Activated naive CD4-positive, alpha-beta T cell treated with anti-CD3 and anti-CD28 coated beads for 36 hours (primary cell): Measurements from ENCODE around the gene PPP2R2D. TPM values are rescaled to one million over a fixed set of nuclear protein-coding genes. Genes with fewer than 3 reads are reported as not detected.

ENCODE experiments used
- CTCF ChIA-PET: fragments of 350-600 bp; sonication (Branson Sonifier 250); formaldehyde crosslinking; loops from one replicate; lab custom pipeline; 2021; ENCODE audit warnings: antibody characterized with exemption; lab: Charles Lee
- DNase-seq: peaks from one replicate; pipeline ENCODE4 v3.0.0-alpha.2; 2020
- H3K27ac Mint-ChIP-seq: one replicate; pipeline ENCODE4 v1.8.0; 2021; ENCODE audit warnings: mild to moderate bottlenecking, mixed read lengths
- H3K27me3 Mint-ChIP-seq: one replicate; pipeline ENCODE4 v1.8.0; 2021; ENCODE audit warnings: low read depth, mixed read lengths
- H3K36me3 Mint-ChIP-seq: one replicate; pipeline ENCODE4 v1.8.0; 2021; ENCODE audit warnings: low read depth, mixed read lengths
- H3K4me1 Mint-ChIP-seq: one replicate; pipeline ENCODE4 v1.8.0; 2021; ENCODE audit warnings: low read depth, mixed read lengths
- H3K4me3 Mint-ChIP-seq: one replicate; pipeline ENCODE4 v1.8.0; 2021; ENCODE audit warnings: mild to moderate bottlenecking, moderate library complexity, mixed read lengths
- H3K9me3 Mint-ChIP-seq: one replicate; pipeline ENCODE4 v1.8.0; 2021; ENCODE audit warnings: mixed read lengths
- intact Hi-C: fragments of 100-400 bp; cut with micrococcal nuclease; formaldehyde crosslinking; loops from one replicate; pipeline ENCODE4 v1.15.1; 2023
- total RNA-seq, 2 experiments: library from RNA; stranded (reverse); gene quantifications; one replicate each; pipeline ENCODE4 v1.2.3, GENCODE V29; 2021

PPP2R2D gene
- total RNA-seq, 2 experiments from 2014 or later = 31.5 to 34.7 TPM

DNA sequence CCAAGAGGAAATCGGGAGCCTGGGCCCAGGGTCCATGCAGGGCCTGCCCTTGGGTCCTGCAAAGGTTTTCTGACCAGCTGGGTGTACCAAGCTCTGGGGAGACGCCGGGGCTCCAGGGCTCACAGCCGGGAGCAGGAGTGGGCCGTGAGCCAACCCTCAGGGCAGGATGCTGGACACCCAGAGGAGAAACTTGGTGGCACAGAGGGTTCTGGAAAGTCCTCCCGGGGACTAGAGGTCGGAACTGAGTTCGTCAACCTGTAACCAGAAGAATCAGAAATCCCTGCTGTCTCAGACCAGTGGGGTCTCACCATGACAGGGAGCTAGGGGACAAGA is 29.2 kb upstream of the PPP2R2D start:
- CTCF ChIA-PET = no interaction called here
- no peaks in the 10 kb centered on the region for H3K36me3 Mint-ChIP-seq
- H3K9me3 Mint-ChIP-seq = no peaks in the 10 kb centered on the region
- intact Hi-C loops = loop anchor here (10.0 kb wide), 2 partner anchors 227 to 1617 kb away; no protein-coding TSS in a partner anchor
- no peak for DNase-seq
- H3K4me3 Mint-ChIP-seq = no peak overlapping the region
- H3K4me1 Mint-ChIP-seq = peaks cover 3% of the 10 kb centered on the region
- no peak overlapping the region for H3K27ac Mint-ChIP-seq
- H3K27me3 Mint-ChIP-seq = peaks cover 12% of the 10 kb centered on the region

DNA sequence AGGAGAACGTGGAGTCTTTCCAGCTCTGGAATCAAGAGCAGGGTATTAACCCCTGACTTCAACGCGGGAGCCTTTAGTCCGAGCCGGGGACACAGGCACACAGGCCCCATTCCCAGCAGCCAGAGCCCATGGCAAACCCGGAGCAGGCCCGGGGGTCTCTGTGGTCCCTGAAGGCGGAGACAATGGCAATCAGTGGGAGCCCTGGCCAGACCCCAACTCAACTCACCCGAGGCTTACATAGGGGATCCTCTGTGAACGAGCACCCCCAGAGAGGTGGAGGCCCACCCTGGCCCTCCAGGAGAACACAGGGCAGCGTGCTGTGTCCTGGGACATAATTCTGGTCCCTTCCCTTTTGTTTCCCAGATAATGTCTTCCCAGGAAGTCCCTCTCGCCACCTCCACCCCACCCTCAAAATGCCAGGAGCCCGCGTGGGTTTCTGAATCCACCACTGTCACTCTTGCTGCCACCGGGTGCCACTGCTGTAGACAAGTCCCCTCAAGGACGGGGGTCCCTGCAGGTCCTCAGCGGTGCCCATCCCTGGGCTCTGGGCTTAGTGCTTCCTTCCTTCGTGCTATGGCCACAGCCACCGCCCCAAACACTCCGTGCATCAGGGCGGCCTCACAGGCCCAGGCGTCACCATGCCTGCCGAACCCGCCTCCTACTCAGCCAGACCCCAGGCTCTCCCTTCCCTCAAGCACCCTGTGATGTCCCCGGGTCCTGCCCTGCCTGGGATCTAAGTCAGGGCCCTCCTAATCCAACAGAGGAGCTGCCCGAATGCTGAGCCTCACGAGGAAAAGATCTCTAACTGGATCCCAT is 28.6 kb upstream of the PPP2R2D start:
- CTCF ChIA-PET = interaction anchor here (2.6 kb wide), 1 partner anchor 151 kb away, joined by 12 read pairs; no protein-coding TSS in a partner anchor
- H3K4me1 Mint-ChIP-seq = peaks cover 3% of the 10 kb centered on the region
- H3K36me3 Mint-ChIP-seq = no peaks in the 10 kb centered on the region
- H3K27me3 Mint-ChIP-seq = peaks cover 12% of the 10 kb centered on the region
- no peak overlapping the region for H3K4me3 Mint-ChIP-seq
- no peak overlapping the region for H3K27ac Mint-ChIP-seq
- DNase-seq = no peak
- H3K9me3 Mint-ChIP-seq = no peaks in the 10 kb centered on the region
- intact Hi-C loops = loop anchor here (10.0 kb wide), 2 partner anchors 227 to 1617 kb away; no protein-coding TSS in a partner anchor

DNA sequence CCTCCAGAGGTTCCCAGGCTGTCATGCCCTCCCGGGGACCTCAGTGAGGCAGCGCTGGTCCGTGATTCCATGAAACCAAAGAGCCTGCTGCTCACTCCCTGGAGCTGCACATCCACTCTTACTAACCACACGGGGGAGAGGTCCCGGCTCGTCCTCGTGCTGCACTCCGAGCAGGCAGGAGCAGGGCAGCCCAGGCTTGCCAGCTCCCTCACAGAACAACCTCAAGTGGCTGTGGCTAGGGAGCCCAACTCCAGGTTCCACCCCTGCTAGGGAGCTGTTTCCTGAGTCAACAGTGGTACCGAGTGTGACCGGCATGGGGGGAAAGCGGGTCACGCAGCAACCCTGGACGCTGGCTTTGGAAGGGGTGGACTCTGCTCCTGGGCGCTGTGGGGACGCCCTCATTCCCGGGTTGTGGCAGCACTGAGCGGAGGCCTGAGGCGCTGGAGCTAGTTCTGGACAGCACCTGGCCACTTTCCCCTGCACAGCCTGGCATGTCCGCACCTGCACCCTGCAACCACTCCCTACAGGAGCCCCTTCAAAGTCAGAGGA is 27.9 kb upstream of the PPP2R2D start:
- H3K27ac Mint-ChIP-seq = no peak overlapping the region
- CTCF ChIA-PET = interaction anchor here (0.6 to 2.6 kb wide), 2 partner anchors 12 to 151 kb away, joined by 6 to 12 read pairs; no protein-coding TSS in a partner anchor
- no peaks in the 10 kb centered on the region for H3K9me3 Mint-ChIP-seq
- DNase-seq = no peak
- no peak overlapping the region for H3K4me3 Mint-ChIP-seq
- peaks cover 13% of the 10 kb centered on the region for H3K27me3 Mint-ChIP-seq
- H3K36me3 Mint-ChIP-seq = no peaks in the 10 kb centered on the region
- H3K4me1 Mint-ChIP-seq = peaks cover 3% of the 10 kb centered on the region
- intact Hi-C loops = loop anchor here (10.0 kb wide), 2 partner anchors 228 to 1618 kb away; no protein-coding TSS in a partner anchor

DNA sequence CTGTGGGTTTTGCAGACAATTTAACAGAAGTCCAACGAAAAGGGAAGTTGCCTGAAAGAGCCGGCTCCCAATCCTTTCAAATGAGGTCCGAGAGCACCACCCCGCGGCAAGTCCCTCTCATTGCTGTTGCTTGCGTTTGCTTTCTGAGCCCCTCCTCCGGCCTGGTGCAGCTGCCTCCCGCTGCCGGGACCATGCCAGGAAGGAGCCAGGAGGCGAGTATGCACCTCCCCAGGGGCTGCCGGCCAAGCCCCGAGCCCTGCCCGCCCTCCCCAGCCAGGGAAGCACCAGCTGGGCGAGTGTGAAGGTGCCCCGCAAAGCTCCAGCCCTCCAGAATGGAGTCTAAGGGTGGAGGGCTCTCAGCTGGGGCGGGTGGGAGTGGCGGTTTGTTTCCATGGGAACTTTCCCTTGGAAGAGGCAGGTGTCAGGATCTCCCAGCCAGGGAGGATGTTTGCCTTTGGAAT is 25.8 kb upstream of the PPP2R2D start:
- intact Hi-C loops = loop anchor here (1.0 to 10.0 kb wide), 5 partner anchors 230 to 1685 kb away; no protein-coding TSS in a partner anchor
- Mint-ChIP-seq H3K27ac (no peak overlapping the region), H3K36me3 (no peaks in the 10 kb centered on the region), H3K27me3 (peaks cover 13% of the 10 kb centered on the region), H3K9me3 (no peaks in the 10 kb centered on the region), H3K4me1 (peaks cover 3% of the 10 kb centered on the region), H3K4me3 (no peak overlapping the region)
- DNase-seq = peak; percentile 81
- CTCF ChIA-PET = interaction anchor here (1.0 to 2.6 kb wide), 4 partner anchors 9 to 149 kb away, joined by 3 to 12 read pairs (median 5); no protein-coding TSS in a partner anchor

DNA sequence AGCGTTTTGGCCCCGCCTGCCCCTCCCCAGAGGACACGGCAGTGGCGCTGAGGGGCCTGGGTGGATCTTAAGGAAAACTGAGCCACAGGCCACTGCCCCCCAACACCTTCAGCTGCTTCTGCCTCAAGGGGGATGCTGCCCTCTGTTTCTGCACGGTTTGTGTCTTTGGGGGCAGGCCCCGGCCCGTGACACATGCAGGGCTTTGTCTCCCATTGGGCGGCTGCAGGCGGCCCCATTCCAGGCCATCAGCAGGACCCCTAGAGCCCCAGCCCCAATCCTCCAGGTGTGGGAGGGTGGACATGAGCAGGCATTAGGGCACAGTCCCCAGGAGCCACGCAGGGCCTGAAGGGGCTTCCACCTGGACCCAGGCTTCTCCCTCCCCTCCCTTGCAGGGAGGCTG is 25.3 kb upstream of the PPP2R2D start:
- Mint-ChIP-seq H3K36me3 (no peaks in the 10 kb centered on the region), H3K9me3 (no peaks in the 10 kb centered on the region), H3K27ac (no peak overlapping the region), H3K4me1 (peaks cover 3% of the 10 kb centered on the region), H3K4me3 (no peak overlapping the region), H3K27me3 (peaks cover 13% of the 10 kb centered on the region)
- no peak for DNase-seq
- intact Hi-C loops = loop anchor here (1.0 to 10.0 kb wide), 5 partner anchors 231 to 1685 kb away; no protein-coding TSS in a partner anchor
- CTCF ChIA-PET = interaction anchor here (1.8 kb wide), 1 partner anchor 14 kb away, joined by 5 read pairs; no protein-coding TSS in a partner anchor

DNA sequence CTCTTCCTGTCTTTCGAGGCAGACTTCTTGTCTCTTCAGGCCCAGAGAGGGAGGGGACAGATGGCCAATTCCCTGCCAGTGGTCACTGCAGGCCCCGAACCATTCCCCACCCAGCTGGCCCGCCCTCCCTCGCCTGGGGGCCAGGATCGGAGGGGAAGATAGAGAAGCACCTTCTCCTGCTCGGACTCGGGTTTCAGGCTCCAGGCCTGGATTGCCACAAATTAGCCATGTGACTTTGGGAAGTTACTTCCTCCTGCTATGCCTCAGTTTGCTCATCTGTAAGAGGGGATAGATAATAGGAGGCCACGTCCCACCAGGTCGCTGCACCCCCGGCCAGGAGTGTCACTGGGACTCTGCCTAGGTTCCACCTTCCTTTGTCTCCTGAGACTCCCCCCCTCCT is 24.8 kb upstream of the PPP2R2D start:
- no peaks in the 10 kb centered on the region for H3K9me3 Mint-ChIP-seq
- intact Hi-C loops = loop anchor here (10.0 kb wide), 2 partner anchors 231 to 1621 kb away; no protein-coding TSS in a partner anchor
- peaks cover 3% of the 10 kb centered on the region for H3K4me1 Mint-ChIP-seq
- no peak for DNase-seq
- H3K27ac Mint-ChIP-seq = no peak overlapping the region
- CTCF ChIA-PET = no interaction called here
- H3K4me3 Mint-ChIP-seq = no peak overlapping the region
- H3K36me3 Mint-ChIP-seq = no peaks in the 10 kb centered on the region
- H3K27me3 Mint-ChIP-seq = peaks cover 13% of the 10 kb centered on the region

DNA sequence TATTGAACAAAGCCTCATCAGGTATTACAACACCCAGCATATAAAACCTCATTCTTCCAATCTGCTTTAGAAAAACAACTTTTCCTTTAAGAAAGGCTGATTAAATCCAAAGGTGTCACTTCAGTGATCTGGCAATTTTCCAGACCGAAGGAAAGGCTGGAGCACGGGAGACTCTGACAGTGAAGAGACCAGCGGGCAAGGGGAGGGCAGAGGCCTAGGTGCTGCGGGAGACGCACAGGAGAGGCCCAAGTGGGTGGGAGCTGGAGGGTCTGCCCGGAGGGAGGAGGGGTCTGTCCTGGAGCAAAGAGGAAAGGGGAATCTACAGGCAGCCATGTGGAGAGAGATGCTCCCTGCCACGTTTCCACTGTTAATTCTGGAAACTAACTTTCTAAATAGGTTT is 24.3 kb upstream of the PPP2R2D start:
- Mint-ChIP-seq H3K4me1 (peaks cover 3% of the 10 kb centered on the region), H3K27me3 (peaks cover 13% of the 10 kb centered on the region), H3K4me3 (no peak overlapping the region), H3K36me3 (no peaks in the 10 kb centered on the region), H3K9me3 (no peaks in the 10 kb centered on the region), H3K27ac (no peak overlapping the region)
- CTCF ChIA-PET = no interaction called here
- DNase-seq = no peak
- intact Hi-C loops = loop anchor here (10.0 kb wide), 2 partner anchors 232 to 1622 kb away; no protein-coding TSS in a partner anchor

DNA sequence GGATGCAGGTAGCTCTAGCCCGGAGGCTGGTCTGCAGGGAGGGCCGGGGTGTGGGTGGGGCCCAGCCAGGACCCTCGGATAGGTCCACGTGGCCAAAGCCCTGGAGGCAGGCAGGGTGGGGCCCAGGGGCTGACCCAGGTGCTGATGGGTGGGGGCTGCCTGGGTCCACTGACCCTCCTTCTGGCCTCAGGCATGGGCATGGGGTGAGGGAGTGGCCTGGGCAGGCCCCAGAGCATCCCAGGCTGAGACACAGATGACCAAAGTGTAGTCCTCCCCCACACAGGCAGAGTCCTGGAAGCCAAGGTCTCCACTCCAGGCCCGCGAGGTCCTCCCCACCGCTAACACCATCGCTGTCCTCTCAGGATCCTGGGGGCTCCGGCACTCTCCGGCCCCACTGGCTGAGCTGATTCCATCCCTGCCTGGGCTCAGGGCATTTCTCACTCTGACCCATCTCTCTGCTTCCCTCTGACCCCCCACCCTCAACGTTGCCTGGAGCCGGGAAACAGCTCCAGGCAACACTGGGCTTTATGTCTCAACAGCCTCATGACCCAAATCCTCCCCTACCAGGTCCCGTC is 20.7 kb upstream of the PPP2R2D start:
- H3K9me3 Mint-ChIP-seq = no peaks in the 10 kb centered on the region
- no peak overlapping the region for H3K4me3 Mint-ChIP-seq
- no peaks in the 10 kb centered on the region for H3K4me1 Mint-ChIP-seq
- CTCF ChIA-PET = no interaction called here
- no peak overlapping the region for H3K27ac Mint-ChIP-seq
- DNase-seq = no peak
- H3K27me3 Mint-ChIP-seq = peaks cover 6% of the 10 kb centered on the region
- H3K36me3 Mint-ChIP-seq = no peaks in the 10 kb centered on the region
- intact Hi-C loops = no loop called here

DNA sequence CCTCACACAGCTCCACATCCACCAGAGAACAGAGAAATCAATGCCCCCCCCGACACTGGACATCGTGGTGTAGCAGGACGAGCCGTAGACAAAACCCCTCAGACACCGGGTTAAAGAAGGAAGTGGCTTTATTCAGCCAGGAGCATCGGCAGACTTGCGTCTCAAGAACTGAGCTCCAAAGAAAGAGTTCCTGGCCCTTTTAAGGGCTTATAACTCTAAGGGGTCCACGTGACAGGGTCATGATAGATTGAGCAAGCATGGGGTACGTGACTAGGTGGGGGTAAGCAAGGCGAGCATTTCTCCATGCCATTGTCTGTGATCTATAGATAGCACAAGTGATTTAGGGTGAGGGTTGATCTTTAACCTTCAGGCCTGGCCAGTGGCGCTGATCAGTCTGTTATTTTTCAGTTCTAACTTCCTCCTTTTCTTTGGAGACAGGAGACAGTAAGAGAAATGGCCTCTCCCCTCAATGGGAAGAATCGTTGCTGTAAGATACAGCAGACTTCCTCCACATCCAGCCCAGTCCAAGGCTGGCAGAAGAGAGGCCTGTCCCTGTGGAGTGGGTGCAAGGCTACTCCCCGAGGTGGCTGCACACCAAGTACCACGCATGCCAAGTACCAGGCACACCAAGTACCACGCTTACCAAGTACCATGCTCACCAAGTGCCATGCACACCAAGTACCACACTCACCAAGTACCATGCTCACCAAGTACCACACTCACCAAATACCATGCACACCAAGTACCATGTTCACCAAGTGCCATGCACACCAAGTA is 19.5 kb upstream of the PPP2R2D start:
- CTCF ChIA-PET = no interaction called here
- no peak overlapping the region for H3K27ac Mint-ChIP-seq
- intact Hi-C loops = no loop called here
- H3K9me3 Mint-ChIP-seq = no peaks in the 10 kb centered on the region
- H3K4me1 Mint-ChIP-seq = peaks cover 8% of the 10 kb centered on the region
- H3K27me3 Mint-ChIP-seq = peaks cover 6% of the 10 kb centered on the region
- no peak for DNase-seq
- H3K36me3 Mint-ChIP-seq = no peaks in the 10 kb centered on the region
- no peak overlapping the region for H3K4me3 Mint-ChIP-seq

DNA sequence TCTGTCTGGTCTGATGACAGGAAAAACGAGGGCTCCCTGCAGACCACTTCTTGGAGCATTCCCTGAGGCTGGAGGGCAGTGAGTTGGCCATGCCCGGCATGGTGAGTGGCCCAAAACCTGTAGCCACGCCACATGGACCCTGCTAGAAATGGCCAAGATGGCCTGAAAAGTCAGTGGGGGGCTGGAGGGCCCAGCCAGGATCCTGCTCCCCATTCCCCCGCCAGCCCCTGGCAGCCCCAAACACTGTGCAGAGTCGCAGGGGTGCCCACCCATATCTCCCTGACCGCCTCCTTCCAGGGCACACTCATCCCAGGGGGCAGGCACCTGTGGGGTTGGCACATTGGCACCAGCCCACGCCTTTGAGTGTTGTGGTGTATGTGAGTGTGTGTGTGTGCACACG is 18.7 kb upstream of the PPP2R2D start:
- CTCF ChIA-PET = no interaction called here
- Mint-ChIP-seq H3K4me3 (no peak overlapping the region), H3K9me3 (no peaks in the 10 kb centered on the region), H3K36me3 (no peaks in the 10 kb centered on the region), H3K27ac (no peak overlapping the region), H3K27me3 (peaks cover 2% of the 10 kb centered on the region), H3K4me1 (peaks cover 13% of the 10 kb centered on the region)
- intact Hi-C loops = no loop called here
- no peak for DNase-seq

DNA sequence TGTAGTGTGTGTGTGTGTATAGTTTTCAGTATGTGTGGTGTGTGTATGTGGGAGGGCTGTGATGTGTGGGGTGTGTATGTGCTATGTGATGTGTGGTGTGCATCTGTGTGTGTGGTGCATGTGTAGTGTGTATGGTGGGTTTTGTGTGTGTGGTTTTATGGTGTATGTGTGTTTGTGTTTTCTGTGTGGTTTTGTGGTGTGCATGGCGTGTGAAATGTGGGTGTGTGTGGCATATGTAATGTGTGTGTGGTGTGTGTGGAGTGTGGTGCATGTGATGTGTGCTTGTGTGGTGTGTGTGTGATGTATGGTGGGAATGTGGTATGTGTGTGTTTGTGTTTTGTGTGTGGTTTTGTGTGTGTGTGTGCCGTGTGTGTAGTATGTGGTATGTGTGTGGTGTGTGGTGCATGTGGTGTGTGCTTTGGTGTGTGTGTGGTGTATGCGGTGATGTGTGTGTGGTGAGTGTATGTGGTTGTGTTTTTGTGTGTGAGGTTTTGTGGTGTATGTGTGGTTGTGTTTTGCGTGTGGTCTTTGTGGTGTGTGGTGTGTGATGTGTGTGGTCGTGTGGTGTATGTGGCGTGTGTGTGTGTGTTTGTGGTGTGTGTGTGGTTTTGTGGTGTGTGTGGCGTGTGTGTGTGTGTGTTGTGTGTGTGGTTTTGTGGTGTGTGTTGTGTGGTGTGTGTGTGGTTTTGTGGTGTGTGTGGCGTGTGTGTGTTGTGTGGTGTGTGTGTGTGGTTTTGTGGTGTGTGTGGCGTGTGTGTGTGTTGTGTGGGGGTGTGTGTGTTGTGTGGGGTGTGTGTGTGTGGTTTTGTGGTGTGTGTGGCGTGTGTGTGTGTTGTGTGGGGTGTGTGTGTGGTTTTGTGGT is 18.0 kb upstream of the PPP2R2D start:
- intact Hi-C loops = no loop called here
- no peaks in the 10 kb centered on the region for H3K27me3 Mint-ChIP-seq

More for the DNA sequence above, 18.0 kb upstream of the PPP2R2D start:
- CTCF ChIA-PET = no interaction called here
- DNase-seq = no peak
- H3K4me1 Mint-ChIP-seq = peaks cover 13% of the 10 kb centered on the region
- H3K36me3 Mint-ChIP-seq = no peaks in the 10 kb centered on the region
- H3K9me3 Mint-ChIP-seq = no peaks in the 10 kb centered on the region
- H3K27ac Mint-ChIP-seq = no peak overlapping the region
- no peak overlapping the region for H3K4me3 Mint-ChIP-seq
